Right forelimb (tissue), 1 donor: ENCODE results near the gene PIK3C3.
A peak's percentile ranks its signal among the peaks of the same experiment; 100 is the strongest.
"Not testable (repeated sequence)": the region's sequence is repeated elsewhere in the genome, so short reads cannot be mapped to it uniquely, and the experiment has no call there.

ENCODE experiments used
- DNase-seq: peaks from one replicate; pipeline ENCODE4 v3.0.0-alpha.2; 2018

PIK3C3 gene

GRCh38 chr18:42025974-42026625, 71.1 kb downstream of the PIK3C3 start:
- no peak for DNase-seq

GRCh38 chr18:42028247-42028832, 73.3 kb downstream of the PIK3C3 start:
- DNase-seq: no peak

GRCh38 chr18:42029092-42029491, 74.1 kb downstream of the PIK3C3 start:
- no peak for DNase-seq

GRCh38 chr18:42030586-42031182, 75.7 kb downstream of the PIK3C3 start:
- no peak for DNase-seq

- no peak for DNase-seq
These were observed 77.4 kb downstream of the PIK3C3 start for GRCh38 chr18:42032447-42032846.

- DNase-seq: no peak
These were observed 78.2 kb downstream of the PIK3C3 start for GRCh38 chr18:42033137-42033810.

- no peak for DNase-seq
These were observed 83.9 kb downstream of the PIK3C3 start for GRCh38 chr18:42038936-42039335.

GRCh38 chr18:42039396-42039795, 84.4 kb downstream of the PIK3C3 start:
- no peak for DNase-seq

GRCh38 chr18:42041793-42042192, 86.8 kb downstream of the PIK3C3 start:
- DNase-seq: no peak

GRCh38 chr18:42045346-42045745, 90.3 kb downstream of the PIK3C3 start:
- DNase-seq: no peak

GRCh38 chr18:42047721-42048120, 92.7 kb downstream of the PIK3C3 start:
- no peak for DNase-seq

- DNase-seq: no peak
These were observed 93.1 kb downstream of the PIK3C3 start for GRCh38 chr18:42048158-42048557.

- DNase-seq: not testable (repeated sequence)
These were observed 94.5 kb downstream of the PIK3C3 start for GRCh38 chr18:42049536-42049935.

- no peak for DNase-seq
These were observed 96.4 kb downstream of the PIK3C3 start for GRCh38 chr18:42051411-42051810.

GRCh38 chr18:42052122-42052708, 97.2 kb downstream of the PIK3C3 start:
- no peak for DNase-seq

- DNase-seq: peak; percentile 45
These were observed 98.3 kb downstream of the PIK3C3 start for GRCh38 chr18:42053188-42053781.

- DNase-seq: no peak
These were observed 109.1 kb downstream of the PIK3C3 start for GRCh38 chr18:42064109-42064508.

GRCh38 chr18:42067518-42067917, 112.5 kb downstream of the PIK3C3 start:
- DNase-seq: no peak

- DNase-seq: no peak
These were observed 113.0 kb downstream of the PIK3C3 start for GRCh38 chr18:42068030-42068429.

- no peak for DNase-seq
These were observed 114.0 kb downstream of the PIK3C3 start for GRCh38 chr18:42069036-42069435.

- no peak for DNase-seq
These were observed 117.4 kb downstream of the PIK3C3 start for GRCh38 chr18:42072407-42072806.

- no peak for DNase-seq
These were observed 119.7 kb downstream of the PIK3C3 start for GRCh38 chr18:42074704-42075103.

GRCh38 chr18:42078711-42079110, 123.7 kb downstream of the PIK3C3 start:
- no peak for DNase-seq
